ENCODE data around the gene AMIGO1.

AMIGO1 gene, protein sequence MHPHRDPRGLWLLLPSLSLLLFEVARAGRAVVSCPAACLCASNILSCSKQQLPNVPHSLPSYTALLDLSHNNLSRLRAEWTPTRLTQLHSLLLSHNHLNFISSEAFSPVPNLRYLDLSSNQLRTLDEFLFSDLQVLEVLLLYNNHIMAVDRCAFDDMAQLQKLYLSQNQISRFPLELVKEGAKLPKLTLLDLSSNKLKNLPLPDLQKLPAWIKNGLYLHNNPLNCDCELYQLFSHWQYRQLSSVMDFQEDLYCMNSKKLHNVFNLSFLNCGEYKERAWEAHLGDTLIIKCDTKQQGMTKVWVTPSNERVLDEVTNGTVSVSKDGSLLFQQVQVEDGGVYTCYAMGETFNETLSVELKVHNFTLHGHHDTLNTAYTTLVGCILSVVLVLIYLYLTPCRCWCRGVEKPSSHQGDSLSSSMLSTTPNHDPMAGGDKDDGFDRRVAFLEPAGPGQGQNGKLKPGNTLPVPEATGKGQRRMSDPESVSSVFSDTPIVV

DNA sequence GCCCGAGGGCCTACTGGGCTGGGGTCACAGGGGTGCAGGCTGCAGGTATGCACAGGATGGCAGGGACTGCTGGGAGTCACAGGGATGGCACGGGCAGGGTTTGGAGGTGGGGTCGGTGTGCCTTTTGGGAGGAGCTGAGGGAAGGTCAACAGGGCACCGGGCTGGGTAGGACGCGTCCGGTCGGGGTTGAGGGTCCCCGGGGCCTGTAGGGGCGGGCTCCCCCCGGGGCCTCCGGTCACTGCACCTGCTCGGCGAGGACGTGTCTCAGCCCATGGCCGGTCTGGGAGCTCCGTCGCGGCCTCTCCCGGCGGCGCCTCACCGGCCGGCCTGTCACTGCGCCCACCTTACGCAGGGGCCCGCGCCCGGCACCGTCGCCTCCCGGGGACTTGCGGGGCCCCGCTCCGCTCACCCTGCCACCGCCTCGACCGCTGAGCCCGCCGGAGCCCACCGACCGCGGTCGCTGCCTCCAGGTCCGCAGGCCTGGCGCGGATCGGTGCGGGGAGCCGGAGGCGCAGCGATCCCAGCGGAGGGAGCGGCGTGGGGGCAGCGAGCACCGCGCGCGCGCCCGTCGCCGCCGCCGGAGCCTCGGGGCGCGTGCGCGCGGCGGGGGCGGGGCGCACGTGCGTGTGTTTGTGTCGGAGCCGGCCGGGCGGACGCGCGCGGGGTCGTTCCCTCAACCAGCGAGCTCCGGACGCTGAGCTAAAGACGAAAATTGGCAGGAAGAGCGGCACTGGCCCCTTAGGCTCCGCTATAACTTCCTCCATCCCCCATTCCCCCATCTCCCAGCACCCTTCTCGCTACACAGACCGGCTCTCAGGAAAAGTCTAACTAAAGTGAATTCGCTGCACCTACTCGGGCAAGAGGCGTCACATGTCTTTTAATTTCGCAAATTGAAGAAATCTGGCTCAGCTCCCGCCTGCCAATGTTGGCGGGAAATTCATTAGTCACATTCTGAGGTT, at the start of gene AMIGO1:
AMIGO1 (minus strand) TSS at position 552 of the 959 bp plus-strand sequence. CDS start 815 bp downstream, outside the sequence.
- Histone ChIP-seq H3K9me3 (ENCODE audit: control insufficient read depth, insufficient read depth, low read depth, low read length) (no peaks in the 10 kb centered on the region), H3K36me3 (ENCODE audit: control insufficient read depth, insufficient read depth, low read length) (no peaks in the 10 kb centered on the region), H3K27me3 (ENCODE audit: control insufficient read depth, insufficient read depth, low read length) (peaks cover 67% of the 10 kb centered on the region), H3K27ac (ENCODE audit: low read depth, low read length) (no peak within 1 kb of the TSS), H3K9ac (ENCODE audit: low read length) (peak within 1 kb of the TSS; percentile 51), H3K4me1 (ENCODE audit: control insufficient read depth, insufficient read depth, low read length) (peaks cover 6% of the 10 kb centered on the region; the same call in 1 of the 2 replicates), H3K4me3 (ENCODE audit: low read depth, low read length) (peak within 1 kb of the TSS; percentile 78)

DNA sequence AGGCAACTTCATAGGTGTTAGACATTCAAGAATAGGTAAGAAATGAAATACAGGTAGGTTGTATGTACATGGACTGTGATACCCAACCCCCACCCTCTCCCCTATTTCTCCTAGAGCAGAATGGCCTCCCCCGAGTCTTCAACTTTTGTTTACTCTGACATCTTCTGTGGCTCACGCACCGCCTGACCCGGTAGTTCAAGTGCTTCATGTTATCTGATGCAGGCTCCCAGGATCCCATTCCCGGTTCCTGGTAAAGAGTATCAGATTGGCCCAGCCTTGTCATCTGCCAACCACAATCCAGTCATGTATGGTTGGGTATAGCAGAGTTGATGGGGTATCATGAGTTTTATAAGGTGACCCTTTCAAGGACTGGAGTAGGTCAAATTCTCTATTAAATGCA, 48.0 kb upstream of the AMIGO1 start:
- Histone ChIP-seq H3K9me3 (ENCODE audit: control insufficient read depth, insufficient read depth, low read depth, low read length) (no peaks in the 10 kb centered on the region), H3K9ac (ENCODE audit: low read length) (no peak overlapping the region), H3K36me3 (ENCODE audit: control insufficient read depth, insufficient read depth, low read length) (no peaks in the 10 kb centered on the region), H3K27me3 (ENCODE audit: control insufficient read depth, insufficient read depth, low read length) (no peaks in the 10 kb centered on the region), H3K27ac (ENCODE audit: low read depth, low read length) (no peak overlapping the region), H3K4me1 (ENCODE audit: control insufficient read depth, insufficient read depth, low read length) (peaks cover 19% of the 10 kb centered on the region), H3K4me3 (ENCODE audit: low read depth, low read length) (no peak overlapping the region)

DNA sequence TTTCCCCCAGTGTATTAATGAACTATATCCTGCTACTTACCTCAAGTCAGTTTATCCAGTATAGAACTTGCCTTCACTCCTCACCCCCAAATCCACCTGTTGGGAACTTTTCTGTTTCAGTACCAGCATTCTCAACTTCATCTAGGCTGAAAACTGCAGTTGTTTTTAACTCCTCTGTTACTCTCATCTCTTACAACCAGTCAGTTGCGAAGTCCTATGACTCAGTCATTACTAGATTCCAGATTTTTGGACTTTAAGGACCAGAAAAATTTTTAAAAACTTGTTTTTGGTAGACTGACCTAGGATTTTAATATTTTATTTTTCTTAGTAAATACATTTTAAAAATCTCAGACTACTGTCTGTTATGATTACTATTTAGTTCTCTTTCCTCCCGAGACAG, 47.0 kb upstream of the AMIGO1 start:
- 0 out of 2 replicates have a peak, but pooled peaks cover 16% of the 10 kb centered on the region for H3K4me1 ChIP-seq (ENCODE audit: control insufficient read depth, insufficient read depth, low read length)
- H3K9me3 ChIP-seq (ENCODE audit: control insufficient read depth, insufficient read depth, low read depth, low read length) = no peaks in the 10 kb centered on the region
- no peak overlapping the region for H3K27ac ChIP-seq (ENCODE audit: low read depth, low read length)

DNA sequence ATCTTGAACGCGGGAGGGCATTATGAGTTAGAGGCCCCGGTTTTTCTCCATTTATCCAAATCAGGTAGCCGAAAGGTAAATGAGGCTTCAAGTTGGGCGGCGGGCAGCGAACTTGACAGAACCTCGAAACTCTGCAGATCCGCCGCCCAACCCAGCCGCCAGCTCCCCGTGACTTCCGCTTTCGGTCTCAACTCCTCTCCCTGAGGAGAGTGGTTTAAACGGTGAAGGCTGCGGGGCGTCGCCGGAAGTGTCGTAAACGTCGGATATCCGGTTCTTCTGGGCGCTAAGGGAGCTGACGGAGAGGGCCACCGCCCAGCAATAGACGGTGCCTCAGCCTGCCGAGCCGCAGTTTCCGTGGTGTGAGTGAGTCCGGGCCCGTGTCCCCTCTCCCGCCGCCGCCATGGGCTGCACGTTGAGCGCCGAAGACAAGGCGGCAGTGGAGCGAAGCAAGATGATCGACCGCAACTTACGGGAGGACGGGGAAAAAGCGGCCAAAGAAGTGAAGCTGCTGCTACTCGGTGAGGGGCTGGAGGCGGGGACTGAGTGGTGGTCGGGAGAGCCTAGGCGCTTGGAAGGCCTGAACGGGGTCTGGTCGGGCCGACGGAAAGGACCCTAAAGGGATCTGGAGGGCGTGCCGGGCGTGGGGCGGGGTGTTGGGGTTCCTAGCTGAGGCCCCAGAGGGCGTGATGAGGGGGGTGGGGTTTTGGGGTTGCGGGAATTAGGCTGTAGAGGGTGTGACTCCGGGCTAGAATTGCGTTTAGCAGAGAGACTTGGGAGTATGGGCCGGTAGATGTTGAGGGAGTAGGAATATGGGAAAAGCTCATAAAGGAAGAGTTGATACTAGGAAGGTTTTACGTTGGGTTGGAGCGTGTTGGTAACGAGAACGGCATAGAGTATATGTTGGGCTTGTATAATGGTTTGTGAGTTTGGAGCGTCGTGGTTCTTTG, 39.1 kb upstream of the AMIGO1 start, which contains the start of gene GNAI3:
GNAI3 (plus strand) TSS at position 295 of the 947 bp plus-strand sequence; CDS start at position 401, 106 bp downstream.
- Histone ChIP-seq H3K9me3 (ENCODE audit: control insufficient read depth, insufficient read depth, low read depth, low read length) (no peaks in the 10 kb centered on the region), H3K4me3 (ENCODE audit: low read depth, low read length) (peak within 1 kb of the TSS; percentile 99), H3K4me1 (ENCODE audit: control insufficient read depth, insufficient read depth, low read length) (peaks cover 13% of the 10 kb centered on the region), H3K9ac (ENCODE audit: low read length) (peak within 1 kb of the TSS; percentile 97), H3K27ac (ENCODE audit: low read depth, low read length) (peak within 1 kb of the TSS; percentile 76), H3K36me3 (ENCODE audit: control insufficient read depth, insufficient read depth, low read length) (no peaks in the 10 kb centered on the region), H3K27me3 (ENCODE audit: control insufficient read depth, insufficient read depth, low read length) (no peaks in the 10 kb centered on the region)

More for the DNA sequence above, 47.0 kb upstream of the AMIGO1 start:
- Histone ChIP-seq H3K9ac (ENCODE audit: low read length) (no peak overlapping the region), H3K36me3 (ENCODE audit: control insufficient read depth, insufficient read depth, low read length) (no peaks in the 10 kb centered on the region), H3K27me3 (ENCODE audit: control insufficient read depth, insufficient read depth, low read length) (no peaks in the 10 kb centered on the region), H3K4me3 (ENCODE audit: low read depth, low read length) (no peak overlapping the region)

DNA sequence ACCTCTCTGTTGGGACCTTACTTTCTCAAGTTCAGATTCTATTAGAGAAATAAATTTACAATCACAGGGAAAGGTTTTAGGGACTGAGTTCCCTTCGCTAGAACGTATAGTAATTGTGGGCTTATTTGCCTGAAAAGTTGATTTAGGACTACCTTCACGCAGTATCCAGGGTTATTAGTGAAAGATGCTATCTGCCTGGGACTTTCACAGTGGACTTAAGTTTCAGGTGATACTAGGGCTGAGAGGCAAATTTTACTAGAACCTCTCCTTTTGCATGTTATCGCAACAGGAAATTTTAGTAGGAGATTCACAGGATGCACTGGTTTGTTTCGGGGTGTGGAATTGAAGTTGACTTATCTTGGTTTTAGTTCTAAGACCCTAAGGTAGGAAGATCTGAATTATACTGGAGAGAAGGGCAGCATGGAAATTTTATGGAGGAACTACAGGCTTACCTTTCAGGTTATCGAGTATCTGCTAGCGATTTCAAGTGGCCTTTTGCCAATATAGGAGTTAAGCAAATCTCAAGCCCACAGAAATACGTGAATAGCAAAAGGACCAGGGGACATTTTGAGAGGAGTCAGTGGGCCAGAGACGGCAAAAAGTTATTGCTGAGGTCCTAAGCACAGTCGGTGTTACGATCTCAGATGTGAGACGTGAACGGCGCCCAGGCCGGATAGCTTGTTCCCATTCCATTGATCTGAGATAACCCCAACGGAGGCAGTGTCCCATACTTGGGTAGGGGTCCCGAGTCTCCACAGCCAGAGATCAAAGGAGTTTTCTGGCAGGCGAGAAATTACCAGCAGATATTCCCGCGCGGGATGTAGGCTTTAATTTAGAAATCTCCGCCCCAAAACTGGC, 38.2 kb upstream of the AMIGO1 start:
- Histone ChIP-seq H3K4me3 (ENCODE audit: low read depth, low read length) (peak overlapping the region; percentile 99), H3K27me3 (ENCODE audit: control insufficient read depth, insufficient read depth, low read length) (no peaks in the 10 kb centered on the region), H3K4me1 (ENCODE audit: control insufficient read depth, insufficient read depth, low read length) (peaks cover 13% of the 10 kb centered on the region), H3K9me3 (ENCODE audit: control insufficient read depth, insufficient read depth, low read depth, low read length) (no peaks in the 10 kb centered on the region), H3K27ac (ENCODE audit: low read depth, low read length) (peak overlapping the region; percentile 76), H3K9ac (ENCODE audit: low read length) (peak overlapping the region; percentile 81), H3K36me3 (ENCODE audit: control insufficient read depth, insufficient read depth, low read length) (no peaks in the 10 kb centered on the region)

DNA sequence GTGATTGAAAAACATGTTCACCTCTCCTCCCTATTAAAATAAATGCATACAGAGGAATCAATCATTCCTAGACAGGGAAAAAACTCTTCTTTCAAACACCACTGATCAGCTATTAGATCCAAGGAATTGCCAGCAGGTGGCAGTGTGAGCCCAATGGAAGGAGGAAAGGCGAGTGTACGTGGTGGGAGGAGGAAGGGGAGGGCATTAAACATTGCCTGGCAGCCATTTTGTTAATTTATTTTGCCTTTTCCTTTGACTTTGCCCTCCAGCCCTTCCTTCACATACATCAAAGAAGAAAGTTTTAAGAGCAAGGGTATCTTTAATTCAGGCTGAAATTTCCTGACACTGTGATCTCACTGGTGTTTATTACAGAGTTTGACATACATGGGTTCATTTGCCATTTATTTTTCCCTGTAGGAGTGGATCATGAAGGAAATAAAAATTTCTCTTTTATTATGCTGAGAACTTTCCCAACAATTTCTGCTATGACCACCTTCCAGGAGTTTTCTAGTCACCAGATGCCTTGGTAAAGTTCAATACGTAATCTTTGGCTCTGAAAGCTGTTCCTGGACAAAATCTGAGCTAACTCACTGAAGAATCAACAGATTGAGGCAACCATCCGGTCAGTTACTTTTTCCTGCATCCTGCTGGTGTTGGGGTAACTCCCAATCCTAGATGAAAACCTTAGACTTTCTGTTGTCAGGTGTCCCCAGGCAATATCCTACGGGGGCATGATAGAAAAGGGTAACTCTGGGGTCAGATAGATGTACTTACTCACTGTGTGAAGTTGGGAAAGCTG, 37.0 kb upstream of the AMIGO1 start:
- H3K9me3 ChIP-seq (ENCODE audit: control insufficient read depth, insufficient read depth, low read depth, low read length) = no peaks in the 10 kb centered on the region
- H3K27me3 ChIP-seq (ENCODE audit: control insufficient read depth, insufficient read depth, low read length) = no peaks in the 10 kb centered on the region
- H3K4me1 ChIP-seq (ENCODE audit: control insufficient read depth, insufficient read depth, low read length) = peaks cover 13% of the 10 kb centered on the region
- H3K9ac ChIP-seq (ENCODE audit: low read length) = peak overlapping the region; percentile 26
- H3K36me3 ChIP-seq (ENCODE audit: control insufficient read depth, insufficient read depth, low read length) = no peaks in the 10 kb centered on the region
- peak overlapping the region; percentile 99 for H3K4me3 ChIP-seq (ENCODE audit: low read depth, low read length)
- peak overlapping the region; percentile 27; the same call in 1 of the 2 replicates for H3K27ac ChIP-seq (ENCODE audit: low read depth, low read length)

DNA sequence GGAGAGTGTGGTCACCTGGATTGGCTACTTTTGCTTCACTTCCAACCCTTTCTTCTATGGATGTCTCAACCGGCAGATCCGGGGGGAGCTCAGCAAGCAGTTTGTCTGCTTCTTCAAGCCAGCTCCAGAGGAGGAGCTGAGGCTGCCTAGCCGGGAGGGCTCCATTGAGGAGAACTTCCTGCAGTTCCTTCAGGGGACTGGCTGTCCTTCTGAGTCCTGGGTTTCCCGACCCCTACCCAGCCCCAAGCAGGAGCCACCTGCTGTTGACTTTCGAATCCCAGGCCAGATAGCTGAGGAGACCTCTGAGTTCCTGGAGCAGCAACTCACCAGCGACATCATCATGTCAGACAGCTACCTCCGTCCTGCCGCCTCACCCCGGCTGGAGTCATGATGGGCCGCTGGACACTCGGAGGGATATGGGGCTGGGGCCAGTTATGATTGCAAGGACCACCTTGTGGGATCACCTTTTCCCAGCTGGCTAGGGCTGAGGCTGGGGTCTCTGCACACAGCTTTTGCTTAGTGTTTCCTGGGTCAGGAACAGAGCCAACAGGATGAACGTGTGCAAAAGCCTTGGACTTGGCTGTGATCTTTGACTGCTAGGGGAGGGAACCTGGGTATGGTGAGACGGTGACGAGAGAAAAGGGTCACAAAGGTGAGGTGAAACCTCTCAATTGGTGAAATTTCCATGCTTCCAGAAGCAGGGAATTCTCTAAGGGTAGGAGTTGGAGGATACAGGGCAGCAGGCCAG, 34.6 kb upstream of the AMIGO1 start:
- Histone ChIP-seq H3K4me3 (ENCODE audit: low read depth, low read length) (no peak overlapping the region), H3K36me3 (ENCODE audit: control insufficient read depth, insufficient read depth, low read length) (no peaks in the 10 kb centered on the region), H3K27ac (ENCODE audit: low read depth, low read length) (no peak overlapping the region), H3K4me1 (ENCODE audit: control insufficient read depth, insufficient read depth, low read length) (peaks cover 13% of the 10 kb centered on the region), H3K9me3 (ENCODE audit: control insufficient read depth, insufficient read depth, low read depth, low read length) (no peaks in the 10 kb centered on the region), H3K9ac (ENCODE audit: low read length) (no peak overlapping the region), H3K27me3 (ENCODE audit: control insufficient read depth, insufficient read depth, low read length) (peaks cover 4% of the 10 kb centered on the region; the same call in 1 of the 2 replicates)

DNA sequence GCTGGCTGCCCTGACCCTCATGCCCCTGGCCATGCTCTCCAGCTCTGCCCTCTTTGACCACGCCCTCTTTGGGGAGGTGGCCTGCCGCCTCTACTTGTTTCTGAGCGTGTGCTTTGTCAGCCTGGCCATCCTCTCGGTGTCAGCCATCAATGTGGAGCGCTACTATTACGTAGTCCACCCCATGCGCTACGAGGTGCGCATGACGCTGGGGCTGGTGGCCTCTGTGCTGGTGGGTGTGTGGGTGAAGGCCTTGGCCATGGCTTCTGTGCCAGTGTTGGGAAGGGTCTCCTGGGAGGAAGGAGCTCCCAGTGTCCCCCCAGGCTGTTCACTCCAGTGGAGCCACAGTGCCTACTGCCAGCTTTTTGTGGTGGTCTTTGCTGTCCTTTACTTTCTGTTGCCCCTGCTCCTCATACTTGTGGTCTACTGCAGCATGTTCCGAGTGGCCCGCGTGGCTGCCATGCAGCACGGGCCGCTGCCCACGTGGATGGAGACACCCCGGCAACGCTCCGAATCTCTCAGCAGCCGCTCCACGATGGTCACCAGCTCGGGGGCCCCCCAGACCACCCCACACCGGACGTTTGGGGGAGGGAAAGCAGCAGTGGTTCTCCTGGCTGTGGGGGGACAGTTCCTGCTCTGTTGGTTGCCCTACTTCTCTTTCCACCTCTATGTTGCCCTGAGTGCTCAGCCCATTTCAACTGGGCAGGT, 33.9 kb upstream of the AMIGO1 start:
- Histone ChIP-seq H3K9ac (ENCODE audit: low read length) (no peak overlapping the region), H3K27ac (ENCODE audit: low read depth, low read length) (no peak overlapping the region), H3K4me3 (ENCODE audit: low read depth, low read length) (no peak overlapping the region), H3K9me3 (ENCODE audit: control insufficient read depth, insufficient read depth, low read depth, low read length) (no peaks in the 10 kb centered on the region), H3K36me3 (ENCODE audit: control insufficient read depth, insufficient read depth, low read length) (no peaks in the 10 kb centered on the region), H3K27me3 (ENCODE audit: control insufficient read depth, insufficient read depth, low read length) (peaks cover 4% of the 10 kb centered on the region; the same call in 1 of the 2 replicates), H3K4me1 (ENCODE audit: control insufficient read depth, insufficient read depth, low read length) (peaks cover 13% of the 10 kb centered on the region)
